HG03139 (cell line): ENCODE data around the gene FGFR3.

Experiments used
- ATAC-seq: cut with Tn5 transposase; IDR thresholded peaks from one replicate; pipeline ENCODE4 v1.9.1; 2021; ENCODE audit not compliant: unreplicated experiment

The FGFR3 gene

GRCh38 chr4:1792832-1793495, at the start of gene FGFR3:
Gene FGFR3 (plus strand): TSS chr4:1793293. CDS start chr4:1793935, 642 bp downstream.
- no peak for ATAC-seq

GRCh38 chr4:1743551-1743950, 49.5 kb upstream of the FGFR3 start:
- ATAC-seq, result no peak

GRCh38 chr4:1743975-1744374, 49.1 kb upstream of the FGFR3 start:
- no peak for ATAC-seq

GRCh38 chr4:1744552-1744951, 48.5 kb upstream of the FGFR3 start:
- no peak for ATAC-seq

GRCh38 chr4:1745165-1745564, 47.9 kb upstream of the FGFR3 start:
- ATAC-seq, result no peak

- no peak for ATAC-seq
Observed at GRCh38 chr4:1745697-1746096, 47.4 kb upstream of the FGFR3 start.

GRCh38 chr4:1746265-1746691, 46.8 kb upstream of the FGFR3 start:
- no peak for ATAC-seq

GRCh38 chr4:1746919-1747602, 46.0 kb upstream of the FGFR3 start:
- ATAC-seq, result no peak

GRCh38 chr4:1747603-1747967, 45.5 kb upstream of the FGFR3 start:
- no peak for ATAC-seq

GRCh38 chr4:1748465-1748995, 44.6 kb upstream of the FGFR3 start:
- no peak for ATAC-seq

- ATAC-seq, result no peak
Observed at GRCh38 chr4:1749370-1749769, 43.7 kb upstream of the FGFR3 start.

- ATAC-seq, result no peak
Observed at GRCh38 chr4:1749826-1750225, 43.3 kb upstream of the FGFR3 start.

GRCh38 chr4:1750381-1751154, 42.5 kb upstream of the FGFR3 start:
- ATAC-seq, result no peak

- no peak for ATAC-seq
Observed at GRCh38 chr4:1751155-1751918, 41.8 kb upstream of the FGFR3 start.

GRCh38 chr4:1751919-1752283, 41.2 kb upstream of the FGFR3 start:
- ATAC-seq, result no peak

GRCh38 chr4:1752284-1753041, 40.6 kb upstream of the FGFR3 start:
- ATAC-seq, result no peak

- no peak for ATAC-seq
Observed at GRCh38 chr4:1753294-1753696, 39.8 kb upstream of the FGFR3 start.

GRCh38 chr4:1753697-1754311, 39.3 kb upstream of the FGFR3 start:
- no peak for ATAC-seq

GRCh38 chr4:1754336-1754735, 38.8 kb upstream of the FGFR3 start:
- ATAC-seq, result no peak

- ATAC-seq, result no peak
Observed at GRCh38 chr4:1755297-1755696, 37.8 kb upstream of the FGFR3 start.
